Lung (tissue), 12 donors: ENCODE results near the gene GRM4. TPM values are rescaled to one million over a fixed set of nuclear protein-coding genes. Genes with fewer than 3 reads are reported as not detected.

Source experiments
- ATAC-seq: fragments of 200-7000 bp; cut with Tn5 transposase; one replicate; pipeline ENCODE4 v1.9.1; 2020; ENCODE audit warnings: moderate number of reproducible peaks; ENCODE audit not compliant: insufficient read depth, low FRiP score
- DNase-seq, 3 donors: peaks; one replicate each; pipeline ENCODE4 v3.0.0-alpha.2; 2013 to 2017
- H3K27ac ChIP-seq, 2 donors: one replicate each; pipeline ENCODE4 v1.5.1; 2013; ENCODE audit warnings: mild to moderate bottlenecking in 2 of 2, moderate library complexity in 2 of 2, control low read depth in 1 of 2, inconsistent platforms in 1 of 2, low read depth in 1 of 2, low read length in 1 of 2
- H3K27me3 ChIP-seq, 3 donors: one replicate each; pipeline ENCODE4 v1.5.1; 2013; ENCODE audit warnings: low read length in 2 of 3; ENCODE audit not compliant: control insufficient read depth in 3 of 3, insufficient read depth in 3 of 3
- H3K36me3 ChIP-seq, 4 donors: one replicate each; pipeline ENCODE4 v1.5.1; 2013; ENCODE audit warnings: low read length in 4 of 4, mild to moderate bottlenecking in 1 of 4, moderate library complexity in 1 of 4; ENCODE audit not compliant: control insufficient read depth in 4 of 4, insufficient read depth in 4 of 4
- H3K4me1 ChIP-seq, 5 donors: one replicate each; pipeline ENCODE4 v1.5.1; 2013; ENCODE audit warnings: low read length in 5 of 5, mild to moderate bottlenecking in 2 of 5, moderate library complexity in 1 of 5; ENCODE audit not compliant: control insufficient read depth in 5 of 5, insufficient read depth in 5 of 5
- H3K4me3 ChIP-seq: one replicate; pipeline ENCODE4 v1.5.1; 2013; ENCODE audit warnings: mild to moderate bottlenecking, control low read depth, moderate library complexity
- H3K9ac ChIP-seq, 2 donors: one replicate each; pipeline ENCODE4 v1.5.1; 2013; ENCODE audit warnings: low read length in 2 of 2, control low read depth in 1 of 2; ENCODE audit not compliant: insufficient read depth in 1 of 2
- H3K9me3 ChIP-seq, 4 donors: one replicate each; pipeline ENCODE4 v1.5.1; 2013; ENCODE audit warnings: low read length in 3 of 4, mild to moderate bottlenecking in 1 of 4, moderate library complexity in 1 of 4; ENCODE audit not compliant: control insufficient read depth in 4 of 4, insufficient read depth in 3 of 4
- WGBS, 2 donors: extraction: QIAGEN DNeasy Blood & Tissue Kit; methylation state at CpG; one replicate each; pipeline ENCODE4 v1.1.7; 2013; 5-methylcytosine and 5-hydroxymethylcytosine counted together
- polyA plus RNA-seq, 2 donors: library from polyadenylated mRNA; stranded (reverse); fragments of 200-250 nt; gene quantifications; one replicate each; pipeline ENCODE4 v1.2.1, GENCODE V29; 2013
- total RNA-seq, 2 donors: library from RNA; depleted of rRNA in 1 of 2; stranded (reverse); fragments of >200 nt in 1 of 2; gene quantifications; one replicate each; pipeline ENCODE4 v1.2.1, GENCODE V29; 2014 to 2021
- TF ChIP-seq, protein P1 (sequence below): IDR thresholded peaks from 2 replicates; pipeline ENCODE4 v1.5.1; 2012; ENCODE audit warnings: mild to moderate bottlenecking; ENCODE audit errors: control extremely low read depth, extremely low read depth
- donor health status: control.
- donor health status: control.
- donor health status: Bipolar disorder and iron deficiency.
- donor health status: healthy.
- donor health status: DM: yes; HTN: yes; CAD: no.

The GRM4 gene
- total and polyA plus RNA-seq, 4 donors = 0.02 to 0.34 (median 0.09) TPM

GRCh38 chr6:34095741-34096140, 50.1 kb downstream of the GRM4 start:
- Histone ChIP-seq H3K4me1 (no peaks in the 10 kb centered on the region), H3K9me3 (peaks cover 0 to 3% (median 0%) of the 10 kb centered on the region in 4 donors), H3K4me3 (no peak overlapping the region), H3K9ac (no peak overlapping the region), H3K27me3 (peaks cover 0 to 7% (median 2%) of the 10 kb centered on the region in 3 donors), H3K27ac (no peak overlapping the region), H3K36me3 (no peaks in the 10 kb centered on the region)
- DNase-seq = no peak
- TF ChIP-seq, protein P1, sequence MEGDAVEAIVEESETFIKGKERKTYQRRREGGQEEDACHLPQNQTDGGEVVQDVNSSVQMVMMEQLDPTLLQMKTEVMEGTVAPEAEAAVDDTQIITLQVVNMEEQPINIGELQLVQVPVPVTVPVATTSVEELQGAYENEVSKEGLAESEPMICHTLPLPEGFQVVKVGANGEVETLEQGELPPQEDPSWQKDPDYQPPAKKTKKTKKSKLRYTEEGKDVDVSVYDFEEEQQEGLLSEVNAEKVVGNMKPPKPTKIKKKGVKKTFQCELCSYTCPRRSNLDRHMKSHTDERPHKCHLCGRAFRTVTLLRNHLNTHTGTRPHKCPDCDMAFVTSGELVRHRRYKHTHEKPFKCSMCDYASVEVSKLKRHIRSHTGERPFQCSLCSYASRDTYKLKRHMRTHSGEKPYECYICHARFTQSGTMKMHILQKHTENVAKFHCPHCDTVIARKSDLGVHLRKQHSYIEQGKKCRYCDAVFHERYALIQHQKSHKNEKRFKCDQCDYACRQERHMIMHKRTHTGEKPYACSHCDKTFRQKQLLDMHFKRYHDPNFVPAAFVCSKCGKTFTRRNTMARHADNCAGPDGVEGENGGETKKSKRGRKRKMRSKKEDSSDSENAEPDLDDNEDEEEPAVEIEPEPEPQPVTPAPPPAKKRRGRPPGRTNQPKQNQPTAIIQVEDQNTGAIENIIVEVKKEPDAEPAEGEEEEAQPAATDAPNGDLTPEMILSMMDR = no peak
- WGBS, 2 donors = 46 to 71% methylated on average over 10 of the region's 10 CpGs
- ATAC-seq = no peak

DNA sequence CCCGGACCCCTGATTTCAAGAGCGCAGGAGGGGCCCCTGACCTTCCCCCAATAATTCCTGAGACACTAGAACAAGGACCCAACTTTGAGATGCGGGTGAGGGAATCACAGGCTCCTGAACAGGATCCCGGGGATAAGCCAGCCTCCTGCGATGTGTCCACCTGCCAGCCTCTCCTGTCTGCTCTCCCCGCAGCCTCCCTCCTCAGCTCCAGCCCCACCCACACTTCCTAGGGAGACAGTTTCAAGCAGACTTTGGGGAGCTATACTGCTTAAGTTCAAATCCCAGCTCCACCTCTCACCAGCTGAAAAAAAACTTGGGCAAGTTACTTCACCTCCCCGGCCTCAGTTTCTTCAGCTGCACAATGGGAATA, 50.8 kb downstream of the GRM4 start:
- ATAC-seq (no peak), DNase-seq (no peak)
- Histone ChIP-seq H3K9ac (no peak overlapping the region), H3K36me3 (no peaks in the 10 kb centered on the region), H3K27ac (no peak overlapping the region), H3K9me3 (peaks cover 0 to 3% (median 0%) of the 10 kb centered on the region in 4 donors), H3K4me3 (no peak overlapping the region), H3K4me1 (no peaks in the 10 kb centered on the region), H3K27me3 (peaks cover 0 to 7% (median 2%) of the 10 kb centered on the region in 3 donors)
- 74 to 75% methylated on average over 7 of the region's 7 CpGs for WGBS, 2 donors
- TF ChIP-seq, protein P1 = no peak

DNA sequence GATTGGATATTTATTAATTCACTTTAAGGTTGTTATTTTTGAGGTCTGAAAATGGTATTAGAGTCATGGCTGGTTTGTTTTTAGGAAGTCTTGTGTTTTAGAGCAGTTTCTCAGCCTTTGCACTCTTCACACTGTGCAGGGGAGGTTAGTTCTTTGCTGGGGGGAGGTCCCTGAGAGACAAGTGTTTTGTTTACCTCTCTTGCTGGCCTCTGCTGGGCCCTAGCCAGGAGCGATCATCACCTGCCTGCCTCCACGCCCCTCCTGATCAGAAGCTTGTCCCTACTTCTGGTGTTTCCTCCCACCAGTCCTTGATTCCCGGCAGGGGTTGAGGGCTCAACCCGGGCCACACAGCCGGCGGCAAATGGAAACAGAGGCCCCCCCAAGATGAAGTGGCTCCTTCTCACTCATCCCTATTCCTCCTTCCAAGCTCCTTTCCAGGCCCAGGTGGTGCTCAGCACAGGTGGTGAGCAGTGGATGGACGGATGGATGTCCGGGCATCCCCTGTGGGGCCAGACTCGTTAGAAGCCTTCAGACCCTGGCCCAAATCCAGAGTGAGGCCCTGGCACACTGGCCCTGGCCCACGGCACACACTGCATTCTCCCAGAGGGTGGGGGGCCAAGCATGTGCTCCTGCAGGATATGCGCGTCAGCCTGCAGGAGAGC, 51.3 kb downstream of the GRM4 start:
- ATAC-seq = no peak
- H3K4me3 ChIP-seq = no peak overlapping the region
- no peaks in the 10 kb centered on the region for H3K36me3 ChIP-seq
- no peaks in the 10 kb centered on the region for H3K4me1 ChIP-seq
- peaks cover 0 to 4% (median 0%) of the 10 kb centered on the region in 4 donors for H3K9me3 ChIP-seq
- H3K9ac ChIP-seq = no peak overlapping the region
- DNase-seq = no peak
- H3K27ac ChIP-seq = no peak overlapping the region
- 28 to 35% methylated on average over 12 of the region's 12 CpGs for WGBS, 2 donors
- TF ChIP-seq, protein P1 = no peak
- peaks cover 0 to 7% (median 2%) of the 10 kb centered on the region in 3 donors for H3K27me3 ChIP-seq
